Cardiac fibroblast (primary cell): Measurements from ENCODE around the gene WDR45B.
A peak's percentile ranks its signal among the peaks of the same experiment; 100 is the strongest.

ENCODE experiments used
- DNase-seq, 2 donors: peaks; one replicate each; pipeline versions ENCODE4 v3.0.0 to v3.0.0-alpha.2; 2010; ENCODE audit warnings: low read depth in 2 of 2
- H3K4me3 ChIP-seq, 2 donors: replicated peaks in 1 of 2; 1 replicate in 1 of 2; 2 replicates in 1 of 2; pipeline ENCODE4 v1.5.1; 2011; ENCODE audit warnings: low read depth in 2 of 2, low read length in 2 of 2, mild to moderate bottlenecking in 2 of 2, moderate library complexity in 1 of 2
- TF ChIP-seq, protein P1 (sequence below): IDR thresholded peaks from one replicate; pipeline ENCODE4 v1.5.1; 2011; ENCODE audit warnings: low read depth, mild to moderate bottlenecking, low read length, inconsistent platforms

Gene WDR45B

DNA sequence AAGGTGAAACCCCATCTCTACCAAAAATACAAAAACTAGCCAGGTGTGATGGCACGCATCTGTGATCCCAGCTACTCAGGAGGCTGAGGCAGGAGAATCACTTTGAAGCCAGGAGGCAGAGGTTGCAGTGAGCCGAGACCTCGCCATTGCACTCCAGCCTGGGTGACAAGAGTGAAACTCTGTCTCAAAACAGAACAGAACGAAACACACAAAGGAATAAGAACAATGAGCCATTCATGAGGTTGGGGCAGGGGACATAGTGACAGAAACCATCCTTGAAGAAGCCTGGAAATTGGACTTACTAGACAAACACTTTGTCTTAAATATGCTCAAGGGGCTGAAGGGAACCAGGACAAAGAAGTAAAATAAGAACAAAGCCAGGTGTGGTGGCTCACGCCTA lies 39.4 kb downstream of the WDR45B start:
- TF ChIP-seq, protein P1, sequence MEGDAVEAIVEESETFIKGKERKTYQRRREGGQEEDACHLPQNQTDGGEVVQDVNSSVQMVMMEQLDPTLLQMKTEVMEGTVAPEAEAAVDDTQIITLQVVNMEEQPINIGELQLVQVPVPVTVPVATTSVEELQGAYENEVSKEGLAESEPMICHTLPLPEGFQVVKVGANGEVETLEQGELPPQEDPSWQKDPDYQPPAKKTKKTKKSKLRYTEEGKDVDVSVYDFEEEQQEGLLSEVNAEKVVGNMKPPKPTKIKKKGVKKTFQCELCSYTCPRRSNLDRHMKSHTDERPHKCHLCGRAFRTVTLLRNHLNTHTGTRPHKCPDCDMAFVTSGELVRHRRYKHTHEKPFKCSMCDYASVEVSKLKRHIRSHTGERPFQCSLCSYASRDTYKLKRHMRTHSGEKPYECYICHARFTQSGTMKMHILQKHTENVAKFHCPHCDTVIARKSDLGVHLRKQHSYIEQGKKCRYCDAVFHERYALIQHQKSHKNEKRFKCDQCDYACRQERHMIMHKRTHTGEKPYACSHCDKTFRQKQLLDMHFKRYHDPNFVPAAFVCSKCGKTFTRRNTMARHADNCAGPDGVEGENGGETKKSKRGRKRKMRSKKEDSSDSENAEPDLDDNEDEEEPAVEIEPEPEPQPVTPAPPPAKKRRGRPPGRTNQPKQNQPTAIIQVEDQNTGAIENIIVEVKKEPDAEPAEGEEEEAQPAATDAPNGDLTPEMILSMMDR: no peak
- no peak overlapping the region for H3K4me3 ChIP-seq
- DNase-seq: no peak

DNA sequence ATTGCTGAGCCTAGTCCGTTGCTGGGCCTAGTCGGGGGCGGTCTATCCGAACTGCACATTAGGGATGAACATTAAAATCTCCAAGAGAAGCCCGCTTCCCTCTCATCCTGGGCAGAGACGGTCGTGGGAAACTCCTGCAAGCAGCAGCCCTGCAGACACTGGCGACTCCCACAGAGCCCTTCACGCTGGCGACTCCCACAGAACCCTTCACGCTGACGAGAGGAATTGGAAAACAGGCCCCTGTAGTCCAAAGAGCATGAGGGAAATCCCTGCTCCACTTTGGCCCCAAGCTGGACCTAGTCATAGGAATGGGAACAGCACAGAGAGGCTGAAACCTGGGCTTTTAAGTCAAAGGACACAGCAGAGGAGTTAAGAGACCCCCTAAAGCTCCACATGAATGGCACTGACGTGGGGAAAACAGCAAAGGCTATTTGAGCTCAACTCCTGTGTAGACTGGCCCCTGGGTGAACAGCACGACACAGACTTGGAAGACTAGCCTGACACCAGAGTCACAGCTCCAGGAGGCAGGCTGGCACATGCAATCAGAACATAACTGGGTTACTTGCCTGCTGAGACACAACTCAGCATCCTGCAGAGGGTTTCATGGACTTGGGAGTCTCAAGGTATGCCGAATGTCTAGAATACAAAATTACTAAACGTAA lies 42.2 kb downstream of the WDR45B start:
- TF ChIP-seq, protein P1: no peak
- H3K4me3 ChIP-seq: no peak overlapping the region
- DNase-seq: no peak

DNA sequence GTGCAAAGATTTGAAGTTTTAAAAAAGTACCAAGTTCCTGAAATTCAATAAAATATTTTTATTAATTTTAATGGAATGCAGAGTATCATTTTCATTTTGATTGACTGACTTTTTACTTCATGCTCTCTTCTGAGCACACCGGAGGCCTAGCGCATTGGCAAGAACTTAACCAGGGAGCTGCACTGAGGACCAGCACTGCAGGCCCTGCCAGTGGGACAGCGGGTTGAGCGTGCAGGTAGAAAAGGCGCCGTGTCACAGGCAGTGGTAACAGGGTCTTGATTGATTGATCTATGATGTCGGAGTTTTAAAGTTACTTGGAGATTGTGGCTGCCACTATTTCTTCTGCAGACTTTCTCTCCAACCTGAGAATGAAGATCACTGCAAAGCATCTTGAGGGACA lies 43.7 kb downstream of the WDR45B start:
- DNase-seq: no peak
- TF ChIP-seq, protein P1: no peak
- H3K4me3 ChIP-seq: no peak overlapping the region

DNA sequence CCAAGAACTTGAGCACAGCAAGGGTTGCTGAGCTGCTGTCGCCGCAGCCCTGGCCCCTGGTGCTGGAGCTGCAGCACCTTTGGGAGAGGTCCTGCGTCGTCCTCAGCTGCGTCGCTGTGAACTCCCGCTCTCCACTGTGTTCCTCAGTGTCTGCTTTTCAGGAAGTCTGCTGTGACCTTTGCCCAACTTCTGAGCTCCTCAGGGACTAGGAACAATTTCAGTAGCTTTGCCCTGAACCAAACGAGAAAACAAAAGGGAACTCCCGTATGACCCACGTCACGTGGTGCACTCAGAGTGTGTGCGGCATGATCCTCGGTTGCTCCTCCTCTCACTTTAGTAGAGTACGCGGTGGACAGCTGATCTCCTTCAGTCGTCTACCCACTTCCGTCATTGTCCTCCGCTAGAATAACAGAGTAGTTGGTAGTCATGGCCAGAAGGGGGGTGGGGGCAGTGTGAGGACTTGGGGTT lies 44.2 kb downstream of the WDR45B start:
- TF ChIP-seq, protein P1: no peak
- DNase-seq: peak; percentile 52 to 69
- no peak overlapping the region for H3K4me3 ChIP-seq

DNA sequence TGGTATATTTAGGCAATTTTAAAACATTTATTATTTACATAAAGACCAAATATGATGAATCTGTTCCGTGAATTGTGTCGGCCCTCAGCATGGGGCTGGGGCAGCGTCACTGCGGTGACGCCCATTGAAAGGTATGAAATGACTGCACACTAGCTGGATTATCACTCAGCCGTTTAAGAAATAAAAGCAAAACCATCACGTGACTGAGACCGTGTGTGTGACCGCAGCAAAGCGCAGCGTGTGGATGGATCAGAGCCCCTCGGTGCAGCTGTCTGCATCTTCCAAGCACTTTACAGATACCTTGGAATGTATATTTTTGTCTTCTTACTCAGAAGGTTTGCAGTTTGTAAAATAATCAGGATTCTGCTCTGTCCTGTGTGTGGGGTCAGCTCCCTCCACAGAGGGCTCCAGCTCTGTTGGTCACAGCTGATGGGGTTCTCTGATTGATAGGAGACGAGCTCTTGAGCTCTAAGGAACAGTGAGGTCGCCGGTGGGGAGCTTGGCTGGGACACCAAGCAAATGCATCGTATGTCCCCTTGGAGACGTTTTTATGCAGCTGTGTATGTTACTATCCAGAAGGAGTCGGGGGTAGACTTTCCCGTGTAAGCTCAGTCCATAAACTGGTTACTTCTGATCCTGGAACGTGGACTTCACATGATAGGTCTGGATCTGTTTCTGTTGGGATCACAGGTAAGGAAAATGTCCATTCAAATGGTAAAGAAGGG lies 45.1 kb downstream of the WDR45B start:
- DNase-seq: no peak
- TF ChIP-seq, protein P1: no peak
- H3K4me3 ChIP-seq: no peak overlapping the region

DNA sequence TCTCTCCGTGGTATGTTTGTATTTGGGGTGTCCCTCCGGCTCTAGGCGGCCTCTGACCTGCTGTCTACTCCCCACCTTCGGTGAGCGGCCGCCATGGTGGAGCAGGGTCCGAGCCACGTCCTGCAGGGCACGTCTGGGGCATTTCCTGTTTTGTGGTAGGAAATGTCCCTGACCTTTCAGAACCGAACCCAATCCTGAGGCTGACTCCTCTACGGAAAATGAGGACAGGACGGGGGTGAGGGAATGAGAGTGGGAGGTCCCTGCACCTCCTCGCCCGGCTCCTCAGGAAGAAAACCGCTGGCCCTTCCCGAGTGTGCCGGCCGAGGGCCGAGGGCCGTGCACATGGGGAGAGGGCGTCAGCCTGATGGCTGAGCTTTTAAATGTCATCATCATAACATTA lies 45.8 kb downstream of the WDR45B start:
- TF ChIP-seq, protein P1: no peak
- no peak for DNase-seq
- no peak overlapping the region for H3K4me3 ChIP-seq
